ENCODE measurements around the gene PKIB.

Gene PKIB

DNA sequence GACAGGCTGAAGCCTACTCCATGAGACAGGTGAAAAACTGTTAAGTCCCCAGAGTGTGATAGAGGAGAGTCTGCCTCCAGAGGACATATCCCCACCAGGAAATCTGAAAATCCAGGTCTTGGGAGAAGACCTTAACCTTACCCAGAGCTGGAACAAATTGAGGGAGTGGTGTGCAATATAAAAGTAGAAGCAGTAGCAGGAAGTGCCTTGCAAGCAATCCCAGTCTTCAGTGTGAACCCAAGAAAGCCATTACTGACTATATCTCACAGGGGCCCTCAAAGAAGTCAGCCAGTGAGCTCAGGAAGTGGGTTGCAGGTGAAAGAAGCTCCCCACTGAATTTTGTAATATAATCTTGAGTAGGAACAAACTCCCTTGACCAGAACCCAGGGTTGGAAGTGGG, 41.9 kb upstream of the PKIB start:
- no peak for TF ChIP-seq FOXM1 (IDR thresholded peaks at IDR 0.05; ENCODE audit: borderline replicate concordance, low read depth)
- TF ChIP-seq, protein P1, sequence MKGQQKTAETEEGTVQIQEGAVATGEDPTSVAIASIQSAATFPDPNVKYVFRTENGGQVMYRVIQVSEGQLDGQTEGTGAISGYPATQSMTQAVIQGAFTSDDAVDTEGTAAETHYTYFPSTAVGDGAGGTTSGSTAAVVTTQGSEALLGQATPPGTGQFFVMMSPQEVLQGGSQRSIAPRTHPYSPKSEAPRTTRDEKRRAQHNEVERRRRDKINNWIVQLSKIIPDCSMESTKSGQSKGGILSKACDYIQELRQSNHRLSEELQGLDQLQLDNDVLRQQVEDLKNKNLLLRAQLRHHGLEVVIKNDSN (IDR thresholded peaks at IDR 0.05) = no peak
- no peak for TF ChIP-seq YY1 (IDR thresholded peaks at IDR 0.05; ENCODE audit: low read depth)
- TF ChIP-seq, protein P2, sequence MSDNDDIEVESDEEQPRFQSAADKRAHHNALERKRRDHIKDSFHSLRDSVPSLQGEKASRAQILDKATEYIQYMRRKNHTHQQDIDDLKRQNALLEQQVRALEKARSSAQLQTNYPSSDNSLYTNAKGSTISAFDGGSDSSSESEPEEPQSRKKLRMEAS (IDR thresholded peaks at IDR 0.05) = no peak
- no peak for TF ChIP-seq EGR1 (IDR thresholded peaks at IDR 0.05)
- no peak for TF ChIP-seq TCF12 (IDR thresholded peaks at IDR 0.05; ENCODE audit: low read depth)
- TF ChIP-seq TEAD4 (IDR thresholded peaks at IDR 0.05) = no peak
- TF ChIP-seq, protein P3, sequence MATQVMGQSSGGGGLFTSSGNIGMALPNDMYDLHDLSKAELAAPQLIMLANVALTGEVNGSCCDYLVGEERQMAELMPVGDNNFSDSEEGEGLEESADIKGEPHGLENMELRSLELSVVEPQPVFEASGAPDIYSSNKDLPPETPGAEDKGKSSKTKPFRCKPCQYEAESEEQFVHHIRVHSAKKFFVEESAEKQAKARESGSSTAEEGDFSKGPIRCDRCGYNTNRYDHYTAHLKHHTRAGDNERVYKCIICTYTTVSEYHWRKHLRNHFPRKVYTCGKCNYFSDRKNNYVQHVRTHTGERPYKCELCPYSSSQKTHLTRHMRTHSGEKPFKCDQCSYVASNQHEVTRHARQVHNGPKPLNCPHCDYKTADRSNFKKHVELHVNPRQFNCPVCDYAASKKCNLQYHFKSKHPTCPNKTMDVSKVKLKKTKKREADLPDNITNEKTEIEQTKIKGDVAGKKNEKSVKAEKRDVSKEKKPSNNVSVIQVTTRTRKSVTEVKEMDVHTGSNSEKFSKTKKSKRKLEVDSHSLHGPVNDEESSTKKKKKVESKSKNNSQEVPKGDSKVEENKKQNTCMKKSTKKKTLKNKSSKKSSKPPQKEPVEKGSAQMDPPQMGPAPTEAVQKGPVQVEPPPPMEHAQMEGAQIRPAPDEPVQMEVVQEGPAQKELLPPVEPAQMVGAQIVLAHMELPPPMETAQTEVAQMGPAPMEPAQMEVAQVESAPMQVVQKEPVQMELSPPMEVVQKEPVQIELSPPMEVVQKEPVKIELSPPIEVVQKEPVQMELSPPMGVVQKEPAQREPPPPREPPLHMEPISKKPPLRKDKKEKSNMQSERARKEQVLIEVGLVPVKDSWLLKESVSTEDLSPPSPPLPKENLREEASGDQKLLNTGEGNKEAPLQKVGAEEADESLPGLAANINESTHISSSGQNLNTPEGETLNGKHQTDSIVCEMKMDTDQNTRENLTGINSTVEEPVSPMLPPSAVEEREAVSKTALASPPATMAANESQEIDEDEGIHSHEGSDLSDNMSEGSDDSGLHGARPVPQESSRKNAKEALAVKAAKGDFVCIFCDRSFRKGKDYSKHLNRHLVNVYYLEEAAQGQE (IDR thresholded peaks at IDR 0.05; ENCODE audit: low read depth) = no peak
- no peak for TF ChIP-seq RAD21 (IDR thresholded peaks at IDR 0.05; ENCODE audit: low read depth)

DNA sequence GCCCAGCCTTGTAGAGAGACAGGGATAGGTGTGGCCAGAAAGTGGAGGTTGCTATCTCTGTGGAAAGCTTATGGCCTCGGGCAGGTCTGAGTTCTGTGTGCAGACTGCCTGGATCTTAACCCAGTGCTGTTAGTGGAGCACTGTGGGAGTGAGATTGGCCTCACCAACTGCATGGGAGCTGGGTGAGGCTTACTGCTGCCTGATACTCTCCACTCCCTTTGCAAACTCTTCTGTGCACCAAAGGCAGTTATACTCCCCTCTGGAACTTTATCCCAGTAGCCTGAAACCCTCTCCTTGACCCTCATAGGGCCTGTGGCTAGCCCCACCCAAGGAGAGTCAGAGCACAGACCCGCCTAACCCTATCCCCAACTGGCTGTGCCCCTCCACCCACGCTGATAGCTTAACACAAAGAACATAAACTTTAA, 41.4 kb upstream of the PKIB start:
- TF ChIP-seq EP300 (IDR thresholded peaks at IDR 0.05; ENCODE audit: borderline replicate concordance) (no peak), CEBPB (IDR thresholded peaks at IDR 0.05) (no peak), FOXM1 (IDR thresholded peaks at IDR 0.05; ENCODE audit: borderline replicate concordance, low read depth) (no peak), TEAD4 (IDR thresholded peaks at IDR 0.05) (no peak), RAD21 (IDR thresholded peaks at IDR 0.05; ENCODE audit: low read depth) (no peak), NFIC (IDR thresholded peaks at IDR 0.05) (no peak), ZBTB7A (IDR thresholded peaks at IDR 0.05; ENCODE audit: low read depth) (no peak), EGR1 (IDR thresholded peaks at IDR 0.05) (no peak), CREB1 (IDR thresholded peaks at IDR 0.05; ENCODE audit: low read depth) (no peak), YY1 (IDR thresholded peaks at IDR 0.05; ENCODE audit: low read depth) (no peak), TCF12 (IDR thresholded peaks at IDR 0.05; ENCODE audit: low read depth) (no peak), TAF1 (IDR thresholded peaks at IDR 0.05; ENCODE audit: low read depth) (no peak)
- TF ChIP-seq, protein P2 (IDR thresholded peaks at IDR 0.05) = no peak
- TF ChIP-seq, protein P3 (IDR thresholded peaks at IDR 0.05; ENCODE audit: low read depth) = no peak
- TF ChIP-seq, protein P1 (IDR thresholded peaks at IDR 0.05) = no peak

DNA sequence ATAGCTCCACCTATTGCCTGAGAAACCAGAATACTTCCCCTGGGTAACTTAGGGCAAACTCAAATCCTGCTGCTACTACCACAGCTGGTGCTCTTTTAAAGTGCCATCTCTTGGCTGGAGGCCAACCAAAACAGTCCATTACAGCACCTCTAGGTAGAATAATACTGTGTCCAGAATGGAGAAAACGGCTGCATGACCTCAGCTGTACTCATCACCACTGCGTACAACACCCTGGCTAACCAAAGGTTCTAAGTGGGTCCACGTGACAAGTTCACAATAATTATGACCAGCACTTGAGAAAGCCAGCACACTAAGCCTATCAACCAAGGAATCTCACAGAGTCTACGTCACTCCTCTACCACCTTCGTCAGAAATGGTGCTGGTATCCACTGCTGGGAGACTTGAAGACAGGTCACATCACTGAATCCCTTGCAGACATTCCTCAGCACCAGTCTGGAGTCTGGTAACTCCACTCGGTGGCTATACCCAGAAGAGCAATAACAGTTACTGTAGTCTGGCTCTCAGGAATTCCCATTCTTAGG, 40.9 kb upstream of the PKIB start:
- no peak for TF ChIP-seq RAD21 (IDR thresholded peaks at IDR 0.05; ENCODE audit: low read depth)
- no peak for TF ChIP-seq CREB1 (IDR thresholded peaks at IDR 0.05; ENCODE audit: low read depth)
- TF ChIP-seq, protein P2 (IDR thresholded peaks at IDR 0.05) = no peak

DNA sequence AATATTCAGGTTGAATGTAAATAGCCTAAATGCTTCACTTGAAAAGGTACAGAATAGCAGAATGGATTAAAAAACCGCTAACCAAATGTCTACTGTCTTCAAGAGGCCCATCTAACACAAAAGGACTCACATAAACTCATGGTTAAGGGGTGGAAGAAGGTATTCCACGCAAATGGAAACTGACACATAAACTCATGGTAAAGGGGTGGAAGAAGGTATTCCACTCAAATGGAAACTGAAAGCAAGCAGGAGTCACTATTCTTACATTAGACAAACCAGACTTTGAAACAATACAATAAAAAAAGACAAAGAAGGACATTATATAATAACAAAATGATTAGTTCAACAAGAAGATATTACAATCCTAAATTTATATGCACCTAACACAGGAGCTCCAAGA, 38.3 kb upstream of the PKIB start:
- no peak for TF ChIP-seq NFIC (IDR thresholded peaks at IDR 0.05)
- no peak for TF ChIP-seq YY1 (IDR thresholded peaks at IDR 0.05; ENCODE audit: low read depth)
- no peak for TF ChIP-seq CEBPB (IDR thresholded peaks at IDR 0.05)
- TF ChIP-seq, protein P1 (IDR thresholded peaks at IDR 0.05) = no peak

DNA sequence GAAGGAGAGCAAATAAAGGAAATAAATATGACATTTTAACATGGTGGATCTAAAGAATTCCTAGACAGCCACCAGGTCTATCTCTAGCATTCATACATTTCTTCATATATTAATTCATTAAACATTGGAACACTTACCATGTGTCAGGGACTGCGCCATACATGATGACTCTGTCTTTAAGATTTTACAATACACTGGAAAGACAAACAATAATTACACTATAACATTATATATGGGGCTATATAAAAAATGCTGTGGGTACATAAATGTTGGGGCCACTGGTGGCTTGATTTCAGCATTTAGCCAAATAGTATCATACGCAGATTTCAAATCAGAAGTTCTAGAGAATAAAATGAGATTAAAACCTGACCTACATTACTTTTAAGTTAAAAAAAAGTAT, 33.3 kb upstream of the PKIB start:
- TF ChIP-seq TEAD4 (IDR thresholded peaks at IDR 0.05) = no peak
- no peak for TF ChIP-seq ZBTB7A (IDR thresholded peaks at IDR 0.05; ENCODE audit: low read depth)
- TF ChIP-seq, protein P2 (IDR thresholded peaks at IDR 0.05) = no peak
- no peak for TF ChIP-seq EGR1 (IDR thresholded peaks at IDR 0.05)
- TF ChIP-seq CEBPB (IDR thresholded peaks at IDR 0.05) = no peak
- no peak for TF ChIP-seq TCF12 (IDR thresholded peaks at IDR 0.05; ENCODE audit: low read depth)
- TF ChIP-seq NFIC (IDR thresholded peaks at IDR 0.05) = no peak
- TF ChIP-seq RAD21 (IDR thresholded peaks at IDR 0.05; ENCODE audit: low read depth) = no peak
- no peak for TF ChIP-seq FOXM1 (IDR thresholded peaks at IDR 0.05; ENCODE audit: borderline replicate concordance, low read depth)
- TF ChIP-seq YY1 (IDR thresholded peaks at IDR 0.05; ENCODE audit: low read depth) = no peak

DNA sequence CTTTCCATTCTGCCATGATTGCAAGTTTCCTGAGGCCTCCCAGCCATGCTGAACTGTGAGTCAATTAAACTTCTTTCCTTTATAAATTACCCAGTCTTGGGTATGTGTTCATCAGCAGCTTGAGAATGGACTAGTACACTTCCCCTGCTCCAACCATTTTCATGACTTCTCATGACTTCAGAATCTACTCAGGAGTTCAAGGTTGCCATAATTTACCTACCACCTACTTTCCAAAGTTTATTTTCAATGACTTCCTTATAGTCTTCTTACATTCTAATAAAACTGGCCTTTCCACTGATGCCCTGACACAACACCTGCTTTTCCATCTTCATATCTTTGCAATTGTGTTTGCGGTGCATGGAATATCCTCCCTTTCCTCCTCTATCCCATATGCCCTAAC, 31.2 kb upstream of the PKIB start:
- TF ChIP-seq, protein P3 (IDR thresholded peaks at IDR 0.05; ENCODE audit: low read depth) = no peak
- no peak for TF ChIP-seq EP300 (IDR thresholded peaks at IDR 0.05; ENCODE audit: borderline replicate concordance)
- TF ChIP-seq, protein P1 (IDR thresholded peaks at IDR 0.05) = no peak
- no peak for TF ChIP-seq RAD21 (IDR thresholded peaks at IDR 0.05; ENCODE audit: low read depth)
- TF ChIP-seq CEBPB (IDR thresholded peaks at IDR 0.05) = no peak
- TF ChIP-seq TAF1 (IDR thresholded peaks at IDR 0.05; ENCODE audit: low read depth) = no peak
- TF ChIP-seq, protein P2 (IDR thresholded peaks at IDR 0.05) = no peak
- no peak for TF ChIP-seq TCF12 (IDR thresholded peaks at IDR 0.05; ENCODE audit: low read depth)

Measured in Ishikawa (cell line).